MCF 10A (cell line): Measurements from ENCODE around the gene PC. TPM values are rescaled to one million over a fixed set of nuclear protein-coding genes. Genes with fewer than 3 reads are reported as not detected.

ENCODE experiments used
- BruUV-seq: library from RNA; stranded (reverse); fragments of 400-500 nt; replicated peaks from 2 replicates; lab custom pipeline; 2021; lab: Mats Ljungman, UMichigan
- CTCF ChIA-PET: fragments of 300-600 bp; sonication (Branson Sonifier 250); formaldehyde crosslinking; extraction: SDS; loops from one replicate; lab custom pipeline; 2021; ENCODE audit warnings: antibody characterized with exemption, inconsistent platforms; lab: Yijun Ruan, JAX
- POLR2A ChIA-PET: fragments of 300-600, 350-650 bp; sonication (Branson Sonifier 250); formaldehyde crosslinking; extraction: SDS; loops from one replicate; lab custom pipeline; 2020; ENCODE audit warnings: antibody characterized with exemption, inconsistent platforms; lab: Yijun Ruan, JAX
- DNase-seq: peaks from one replicate; pipeline ENCODE4 v3.0.0-alpha.2; 2018; ENCODE audit not compliant: unreplicated experiment
- H3K27ac Mint-ChIP-seq: one replicate; pipeline ENCODE4 v1.8.0; 2022; ENCODE audit warnings: mild to moderate bottlenecking, low read depth, mixed read lengths; ENCODE audit not compliant: unreplicated experiment
- H3K27me3 Mint-ChIP-seq: one replicate; pipeline ENCODE4 v1.8.0; 2022; ENCODE audit warnings: mixed read lengths; ENCODE audit not compliant: insufficient read depth, unreplicated experiment
- H3K36me3 Mint-ChIP-seq: one replicate; pipeline ENCODE4 v1.8.0; 2022; ENCODE audit warnings: mild to moderate bottlenecking, moderate library complexity, mixed read lengths; ENCODE audit not compliant: insufficient read depth, unreplicated experiment
- H3K4me1 Mint-ChIP-seq: one replicate; pipeline ENCODE4 v1.8.0; 2022; ENCODE audit warnings: mixed read lengths; ENCODE audit not compliant: insufficient read depth, unreplicated experiment
- H3K4me3 Mint-ChIP-seq: one replicate; pipeline ENCODE4 v1.8.0; 2022; ENCODE audit warnings: mild to moderate bottlenecking, moderate library complexity, mixed read lengths; ENCODE audit not compliant: unreplicated experiment
- H3K9me3 Mint-ChIP-seq: one replicate; pipeline ENCODE4 v1.8.0; 2022; ENCODE audit warnings: mixed read lengths; ENCODE audit not compliant: unreplicated experiment
- intact Hi-C: fragments of 100-400 bp; cut with micrococcal nuclease; formaldehyde crosslinking; loops from 2 replicates; pipeline ENCODE4 v1.14.1; 2022
- total RNA-seq: library from RNA; stranded (reverse); gene quantifications from 2 replicates; pipeline ENCODE4 v1.2.3, GENCODE V29; 2022
- TF ChIP-seq, protein P1 (sequence below): fragments of 200-600 bp; IDR thresholded peaks from one replicate; pipeline ENCODE4 v1.8.0; 2022; ENCODE audit warnings: antibody characterized with exemption, mild to moderate bottlenecking; ENCODE audit not compliant: unreplicated experiment

The PC gene
- total RNA-seq, 1 experiment from 2014 or later = 37.7 TPM

DNA sequence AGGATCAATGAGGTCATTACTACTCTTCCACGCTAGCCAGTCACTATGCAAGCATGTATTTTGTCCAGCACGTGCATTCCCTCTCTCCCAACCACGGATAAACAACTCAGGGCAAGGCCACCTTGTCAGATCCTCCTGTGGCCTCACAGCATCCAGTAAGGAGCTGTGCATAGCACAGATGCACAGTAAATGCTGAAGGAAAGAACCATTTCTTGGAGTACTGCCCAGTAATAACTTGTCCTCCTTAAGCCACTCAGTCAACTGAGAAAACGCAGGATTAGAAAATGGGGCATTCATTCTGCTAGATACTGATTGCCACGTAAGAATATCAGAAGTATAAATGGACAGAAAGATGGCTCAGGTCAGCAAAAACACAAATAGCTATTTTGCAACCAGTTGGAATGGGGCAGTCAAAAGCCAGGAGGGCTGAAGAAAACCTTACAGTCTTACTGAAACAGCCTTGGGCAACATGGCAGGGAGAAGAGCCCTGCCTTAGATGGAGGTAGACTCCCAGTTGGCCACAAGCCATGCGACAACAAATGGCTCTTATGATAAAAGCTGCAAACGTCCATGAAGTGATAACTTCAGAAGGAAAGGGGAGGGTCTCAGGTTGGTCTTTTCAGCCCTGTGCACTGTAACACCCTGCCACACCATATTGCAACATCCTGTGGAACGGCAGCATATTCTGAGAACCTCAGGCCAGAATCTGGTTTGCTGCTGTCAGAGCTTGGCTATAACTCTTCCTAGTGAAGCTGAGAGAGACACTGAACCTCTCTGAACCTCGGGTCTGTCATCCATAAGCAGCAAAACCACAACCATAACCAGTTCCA, 23.0 kb downstream of the PC start:
- BruUV-seq = no TSS peak
- ChIA-PET POLR2A (interaction anchor here (0.7 to 6.3 kb wide), 27 partner anchors 10 to 411 kb away, joined by 3 to 74 read pairs (median 5); partner anchors contain the start of genes C11orf86, PC, RCE1 and RHOD), CTCF (interaction anchor here (0.6 to 1.8 kb wide), 11 partner anchors 9 to 134 kb away, joined by 3 to 5 read pairs (median 4); partner anchors contain the start of gene PC)

GRCh38 chr11:66933531-66933930, 24.7 kb downstream of the PC start:
- Mint-ChIP-seq H3K27me3 (no peaks in the 10 kb centered on the region), H3K27ac (peak overlapping the region; percentile 82), H3K9me3 (no peaks in the 10 kb centered on the region), H3K4me3 (peak overlapping the region; percentile 40), H3K4me1 (peaks cover 45% of the 10 kb centered on the region), H3K36me3 (peaks cover 12% of the 10 kb centered on the region)
- no TSS peak for BruUV-seq
- TF ChIP-seq, protein P1, sequence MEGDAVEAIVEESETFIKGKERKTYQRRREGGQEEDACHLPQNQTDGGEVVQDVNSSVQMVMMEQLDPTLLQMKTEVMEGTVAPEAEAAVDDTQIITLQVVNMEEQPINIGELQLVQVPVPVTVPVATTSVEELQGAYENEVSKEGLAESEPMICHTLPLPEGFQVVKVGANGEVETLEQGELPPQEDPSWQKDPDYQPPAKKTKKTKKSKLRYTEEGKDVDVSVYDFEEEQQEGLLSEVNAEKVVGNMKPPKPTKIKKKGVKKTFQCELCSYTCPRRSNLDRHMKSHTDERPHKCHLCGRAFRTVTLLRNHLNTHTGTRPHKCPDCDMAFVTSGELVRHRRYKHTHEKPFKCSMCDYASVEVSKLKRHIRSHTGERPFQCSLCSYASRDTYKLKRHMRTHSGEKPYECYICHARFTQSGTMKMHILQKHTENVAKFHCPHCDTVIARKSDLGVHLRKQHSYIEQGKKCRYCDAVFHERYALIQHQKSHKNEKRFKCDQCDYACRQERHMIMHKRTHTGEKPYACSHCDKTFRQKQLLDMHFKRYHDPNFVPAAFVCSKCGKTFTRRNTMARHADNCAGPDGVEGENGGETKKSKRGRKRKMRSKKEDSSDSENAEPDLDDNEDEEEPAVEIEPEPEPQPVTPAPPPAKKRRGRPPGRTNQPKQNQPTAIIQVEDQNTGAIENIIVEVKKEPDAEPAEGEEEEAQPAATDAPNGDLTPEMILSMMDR = no peak
- intact Hi-C loops = no loop called here
- CTCF ChIA-PET = interaction anchor here (0.6 to 1.8 kb wide), 3 partner anchors 14 to 67 kb away, joined by 3 to 4 read pairs (median 4); no protein-coding TSS in a partner anchor
- DNase-seq = peak; percentile 72
- POLR2A ChIA-PET = interaction anchor here (0.6 to 6.3 kb wide), 10 partner anchors 16 to 384 kb away, joined by 3 to 74 read pairs (median 4); partner anchors contain the start of gene PC

More for the DNA sequence above, 23.0 kb downstream of the PC start:
- DNase-seq = peak; percentile 77
- peaks cover 16% of the 10 kb centered on the region for H3K36me3 Mint-ChIP-seq
- TF ChIP-seq, protein P1 = no peak
- peaks cover 45% of the 10 kb centered on the region for H3K4me1 Mint-ChIP-seq
- H3K27me3 Mint-ChIP-seq = no peaks in the 10 kb centered on the region
- peak overlapping the region; percentile 34 for H3K4me3 Mint-ChIP-seq
- no peaks in the 10 kb centered on the region for H3K9me3 Mint-ChIP-seq
- intact Hi-C loops = no loop called here
- H3K27ac Mint-ChIP-seq = peak overlapping the region; percentile 82

GRCh38 chr11:66932543-66932942, 25.6 kb downstream of the PC start:
- Mint-ChIP-seq H3K36me3 (peaks cover 12% of the 10 kb centered on the region), H3K27ac (no peak overlapping the region), H3K4me3 (no peak overlapping the region), H3K4me1 (peaks cover 45% of the 10 kb centered on the region), H3K27me3 (no peaks in the 10 kb centered on the region), H3K9me3 (no peaks in the 10 kb centered on the region)
- no peak for DNase-seq
- BruUV-seq = no TSS peak
- intact Hi-C loops = no loop called here
- ChIA-PET POLR2A (interaction anchor here (1.1 to 6.3 kb wide), 5 partner anchors 25 to 122 kb away, joined by 3 to 74 read pairs (median 5); partner anchors contain the start of gene PC), CTCF (interaction anchor here (0.6 to 1.1 kb wide), 3 partner anchors 39 to 1267 kb away, joined by 3 to 4 read pairs (median 4); no protein-coding TSS in a partner anchor)
- TF ChIP-seq, protein P1 = no peak

GRCh38 chr11:66929753-66930152, 28.4 kb downstream of the PC start:
- peaks cover 21% of the 10 kb centered on the region for H3K4me1 Mint-ChIP-seq
- CTCF ChIA-PET = interaction anchor here (0.6 to 1.0 kb wide), 4 partner anchors 9 to 152 kb away, joined by 3 to 7 read pairs (median 4); no protein-coding TSS in a partner anchor

More at GRCh38 chr11:66929753-66930152, 28.4 kb downstream of the PC start:
- BruUV-seq = no TSS peak
- H3K4me3 Mint-ChIP-seq = no peak overlapping the region
- intact Hi-C loops = no loop called here
- peaks cover 16% of the 10 kb centered on the region for H3K36me3 Mint-ChIP-seq
- H3K27ac Mint-ChIP-seq = no peak overlapping the region
- no peak for DNase-seq
- POLR2A ChIA-PET = interaction anchor here (0.6 to 2.0 kb wide), 3 partner anchors 13 to 41 kb away, joined by 3 to 8 read pairs (median 4); no protein-coding TSS in a partner anchor
- no peaks in the 10 kb centered on the region for H3K27me3 Mint-ChIP-seq
- TF ChIP-seq, protein P1 = no peak
- H3K9me3 Mint-ChIP-seq = no peaks in the 10 kb centered on the region
